Prostate gland (tissue), 2 donors: ENCODE measurements around the gene SULT2A1.

Experiments used
- CTCF ChIP-seq, 4 experiments: fragments of 200-600 bp in 2 of 4; fragments of 450-650 bp in 2 of 4; sonication (generic) in 2 of 4; IDR thresholded peaks; 1 replicate in 3 of 4; 2 replicates in 1 of 4; pipeline ENCODE4 v1.5.1; 2016 to 2019; ENCODE audit warnings: antibody characterized with exemption in 4 of 4, mild to moderate bottlenecking in 2 of 4, moderate library complexity in 2 of 4
- POLR2A ChIP-seq: fragments of 450-650 bp; IDR thresholded peaks from one replicate; pipeline ENCODE4 v1.6.1; 2016; ENCODE audit warnings: antibody characterized with exemption, mild to moderate bottlenecking

- peak; percentile 64 to 76 (median 73) for TF ChIP-seq CTCF (IDR thresholded peaks at IDR 0.05)
- TF ChIP-seq POLR2A = no peak
Measured at GRCh38 chr19:47863514-47863936, 22.6 kb downstream of the SULT2A1 start.
